ENCODE results near the gene ZMIZ1.

- TF ChIP-seq CTCF (conservative IDR thresholded peaks at IDR 0.05; ENCODE audit: low read length) = no peak
- no peak for TF ChIP-seq EZH2phosphoT487 (IDR thresholded peaks at IDR 0.05; ENCODE audit: borderline replicate concordance)
Observed at GRCh38 chr10:79163666-79163975, 94.9 kb downstream of the ZMIZ1 start.

Measured in Loucy (cell line).